ENCODE data around the gene ARMH4.
"Not testable (repeated sequence)": the region's sequence is repeated elsewhere in the genome, so short reads cannot be mapped to it uniquely, and the experiment has no call there.

The ARMH4 gene

DNA sequence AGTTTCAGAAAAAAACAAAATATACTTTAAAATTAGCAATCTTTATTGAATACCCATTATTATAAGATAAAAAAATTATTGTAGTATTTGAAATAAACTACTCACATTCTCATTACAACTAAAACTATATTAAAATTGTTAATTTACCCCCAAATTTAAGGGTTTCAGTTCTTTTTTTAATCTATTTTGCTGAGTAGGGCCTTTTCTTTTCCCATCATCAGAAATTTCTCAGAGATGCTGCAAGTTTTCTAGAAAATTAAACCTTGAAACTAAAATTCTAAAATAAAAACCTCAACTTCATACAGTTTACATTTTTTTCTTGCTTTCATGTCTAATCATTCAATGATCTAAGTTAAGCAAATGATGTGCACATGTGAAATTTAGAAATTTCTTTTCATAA, 10.1 kb downstream of the ARMH4 start:
- no peak for DNase-seq

GRCh38 chr14:58138714-58139482, 13.1 kb downstream of the ARMH4 start:
- no peak for DNase-seq

DNA sequence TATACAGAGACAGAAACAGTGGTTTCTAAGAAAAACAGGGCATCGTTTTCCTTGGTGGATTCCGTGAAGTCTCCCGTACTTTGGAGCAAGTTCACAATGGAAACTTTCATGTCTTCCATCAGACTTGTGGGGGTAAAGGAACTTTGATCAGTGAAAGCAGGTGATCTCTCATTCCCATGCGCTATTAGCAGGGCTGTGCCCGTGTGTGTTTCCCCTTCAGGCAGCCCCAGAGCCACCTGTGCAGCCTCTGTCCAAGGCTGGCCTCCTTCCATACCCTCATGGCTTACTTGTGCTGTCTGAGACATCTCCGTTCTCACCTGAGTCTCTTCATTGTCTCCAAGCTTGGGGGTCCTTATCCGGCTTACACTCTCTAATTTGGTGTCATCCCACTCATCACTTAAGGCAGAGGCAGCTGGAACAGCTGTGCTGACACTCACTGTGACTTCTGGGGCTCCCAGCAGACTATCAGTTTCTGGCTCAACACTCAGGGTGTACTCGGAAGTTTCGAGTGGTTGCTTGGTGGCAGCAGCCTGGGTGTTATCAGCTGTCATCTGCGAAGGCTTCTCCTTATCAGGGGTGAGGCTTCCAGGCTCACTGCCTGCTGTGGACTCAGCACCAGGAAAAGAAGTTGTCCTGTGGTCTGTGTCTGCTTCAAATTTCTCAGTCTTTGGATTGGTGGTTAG, 13.8 kb downstream of the ARMH4 start:
- no peak for DNase-seq

GRCh38 chr14:58133739-58134138, 18.3 kb downstream of the ARMH4 start:
- no peak for DNase-seq

GRCh38 chr14:58131386-58131785, 20.6 kb downstream of the ARMH4 start:
- no peak for DNase-seq

- DNase-seq = no peak
Observed at GRCh38 chr14:58130116-58130782, 21.8 kb downstream of the ARMH4 start.

GRCh38 chr14:58129208-58129607, 22.8 kb downstream of the ARMH4 start:
- no peak for DNase-seq

DNA sequence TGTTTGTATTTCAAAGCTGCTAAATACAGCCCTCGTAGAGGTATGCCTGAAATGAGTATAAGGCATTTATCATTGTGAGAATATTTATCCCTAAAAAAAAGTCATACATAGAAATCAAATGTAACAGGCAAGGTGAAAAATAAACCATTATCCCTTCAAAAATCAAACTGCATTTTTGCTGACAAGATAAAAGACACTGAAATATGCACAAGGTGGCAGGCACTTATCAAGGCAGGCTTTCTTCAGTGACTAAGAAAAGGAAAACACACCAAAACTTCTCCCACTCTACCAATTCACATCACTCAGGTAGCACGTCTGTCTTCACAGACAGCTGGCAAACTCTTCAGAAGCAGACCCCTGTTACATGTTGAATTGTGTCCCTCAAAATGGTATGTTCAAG, 23.6 kb downstream of the ARMH4 start:
- DNase-seq = no peak

- DNase-seq = not testable (repeated sequence)
Observed at GRCh38 chr14:58122546-58122945, 29.5 kb downstream of the ARMH4 start.

DNA sequence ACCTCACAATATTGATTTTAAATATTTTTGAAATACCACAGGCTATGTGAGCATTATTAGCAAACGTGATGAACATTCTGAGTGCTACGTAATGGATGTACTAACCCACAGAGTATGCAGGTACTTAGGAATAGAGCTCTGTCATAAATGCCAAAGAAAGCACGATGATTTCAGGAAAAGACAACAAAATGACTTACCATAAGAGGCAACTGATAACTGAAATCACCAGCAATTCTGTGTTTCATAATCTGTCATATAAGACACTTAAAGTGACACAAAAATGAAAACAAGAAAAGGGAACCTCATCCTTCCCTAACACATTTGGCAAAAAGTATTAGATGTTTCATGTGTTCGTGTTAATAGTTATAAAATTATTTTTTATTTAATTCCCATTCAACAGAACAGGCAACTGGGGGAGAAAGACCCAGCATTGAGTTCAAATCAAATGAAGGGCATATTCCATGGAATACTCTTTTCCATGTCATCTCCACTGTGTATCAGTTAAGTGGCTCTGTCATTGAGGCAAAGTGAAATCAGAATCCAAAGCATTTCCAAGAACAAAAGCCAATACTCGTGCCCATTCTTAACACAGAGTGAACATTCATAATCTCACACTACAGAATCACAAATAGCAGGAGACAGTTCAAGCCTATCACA, 30.4 kb downstream of the ARMH4 start:
- DNase-seq = no peak

GRCh38 chr14:58119381-58119780, 32.6 kb downstream of the ARMH4 start:
- DNase-seq = no peak

- DNase-seq = no peak
Observed at GRCh38 chr14:58118097-58118815, 33.8 kb downstream of the ARMH4 start.

- DNase-seq = no peak
Observed at GRCh38 chr14:58109744-58110143, 42.3 kb downstream of the ARMH4 start.

DNA sequence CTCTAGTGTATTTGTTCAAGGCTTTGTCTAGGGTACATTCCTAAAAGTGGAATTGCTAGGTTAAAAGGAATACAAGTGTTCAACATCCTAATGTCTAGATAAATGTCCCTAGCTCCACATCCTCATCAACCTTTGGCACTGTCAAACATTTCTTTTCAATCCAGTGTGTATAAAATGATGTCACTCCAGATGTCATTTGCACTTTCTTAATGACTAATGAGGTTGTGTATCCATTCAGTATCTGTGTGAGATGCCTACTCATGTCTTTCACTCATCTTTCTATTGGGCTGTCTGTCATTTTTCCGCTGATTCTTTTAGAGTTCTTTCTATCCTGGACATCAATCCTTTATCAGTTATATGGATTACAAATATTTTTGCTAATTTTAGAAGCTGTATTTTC, 43.3 kb downstream of the ARMH4 start:
- no peak for DNase-seq

DNA sequence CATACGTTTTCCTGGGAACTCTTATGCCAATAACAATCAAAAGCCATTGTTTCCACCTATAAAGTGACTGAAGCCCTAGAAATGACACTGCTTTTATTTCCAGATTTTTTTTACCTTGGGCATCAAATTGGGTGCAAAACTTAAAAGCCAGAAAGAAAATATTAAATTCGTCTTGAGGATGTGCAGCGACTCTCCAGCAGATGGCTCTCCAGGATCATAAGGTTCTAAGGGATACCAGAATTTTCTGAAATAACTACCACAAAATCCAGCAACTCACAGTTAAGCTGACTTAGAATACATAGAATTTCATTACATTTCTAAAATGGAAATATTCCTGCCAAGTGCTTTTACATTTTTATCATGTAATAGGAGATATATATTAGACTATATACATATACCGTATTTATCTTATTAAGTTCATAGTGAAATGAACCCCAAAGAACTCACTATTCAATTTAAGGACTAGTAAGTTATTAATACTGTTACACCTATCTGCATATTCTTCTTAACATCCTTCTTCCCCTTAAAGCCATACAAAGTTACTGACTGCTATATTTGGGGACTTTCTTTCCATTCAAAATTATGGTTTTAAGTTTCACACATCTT, 44.0 kb downstream of the ARMH4 start:
- DNase-seq = peak; percentile 9 to 20

GRCh38 chr14:58107041-58107440, 45.0 kb downstream of the ARMH4 start:
- no peak for DNase-seq

GRCh38 chr14:58106446-58106845, 45.6 kb downstream of the ARMH4 start:
- no peak for DNase-seq

DNA sequence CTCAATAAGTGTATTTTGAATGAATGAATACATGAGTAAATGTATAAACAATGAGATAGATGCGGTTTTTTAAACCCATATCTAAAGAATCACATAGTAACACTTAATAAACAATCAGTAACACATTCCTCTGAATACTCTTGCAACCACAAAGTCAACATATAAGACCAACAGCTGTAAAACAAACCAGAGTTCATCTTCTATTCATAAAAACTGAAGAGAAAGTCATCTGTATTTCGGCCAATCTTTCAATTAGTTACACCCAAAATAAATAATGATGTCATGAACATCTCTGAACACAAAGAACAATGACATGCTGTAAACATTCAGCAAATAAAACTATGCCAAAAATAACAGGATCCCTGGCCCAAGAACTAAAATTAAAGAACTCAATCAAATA, 47.2 kb downstream of the ARMH4 start:
- no peak for DNase-seq

GRCh38 chr14:58100735-58101368, 51.2 kb downstream of the ARMH4 start:
- no peak for DNase-seq

- no peak for DNase-seq
Observed at GRCh38 chr14:58099682-58100081, 52.3 kb downstream of the ARMH4 start.

- no peak for DNase-seq
Observed at GRCh38 chr14:58098507-58098906, 53.5 kb downstream of the ARMH4 start.

DNA sequence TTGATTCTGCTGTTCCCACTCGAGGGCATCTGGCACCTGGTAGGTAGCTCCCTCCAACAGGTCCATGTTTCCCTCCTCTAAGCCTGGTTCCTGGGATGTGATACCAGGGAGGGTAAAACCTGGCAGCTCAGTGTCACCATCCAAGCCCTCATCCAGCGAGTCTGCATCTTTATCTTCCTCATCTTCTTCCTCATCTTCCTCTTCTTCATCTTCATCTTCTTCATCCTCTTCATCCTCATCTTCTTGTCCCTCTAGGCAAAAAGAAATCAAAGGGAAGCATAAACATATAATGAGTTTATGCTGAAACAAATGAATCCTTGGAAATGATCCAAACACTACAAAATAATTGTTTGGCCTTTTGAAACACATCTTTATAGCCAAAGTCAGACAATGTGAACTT, 55.3 kb downstream of the ARMH4 start:
- DNase-seq = no peak
